Karpas-422 (cell line): ENCODE results near the gene IGLL1. TPM values are rescaled to one million over a fixed set of nuclear protein-coding genes. Genes with fewer than 3 reads are reported as not detected.
"Not testable (repeated sequence)": the region's sequence is repeated elsewhere in the genome, so short reads cannot be mapped to it uniquely, and the experiment has no call there.

Experiments used
- DNase-seq: peaks from one replicate; pipeline ENCODE4 v3.0.0-alpha.2; 2015
- H2AFZ ChIP-seq: fragments of 200-600 bp; sonication (generic); 2 replicates; pipeline ENCODE4 v1.6.1; 2014; ENCODE audit warnings: antibody characterized with exemption, low read length, mixed read lengths
- H3K27ac ChIP-seq: fragments of 200-600 bp; sonication (generic); 2 replicates; pipeline ENCODE4 v1.5.1; 2014; ENCODE audit warnings: mild to moderate bottlenecking, low read length, moderate library complexity
- H3K27me3 ChIP-seq: fragments of 200-600 bp; sonication (generic); 2 replicates; pipeline ENCODE4 v1.6.1; 2014; ENCODE audit warnings: low read length, mixed read lengths
- H3K36me3 ChIP-seq: fragments of 200-600 bp; sonication (generic); 2 replicates; pipeline ENCODE4 v1.6.1; 2014; ENCODE audit warnings: low read length, mixed read lengths; ENCODE audit not compliant: insufficient read depth
- H3K4me1 ChIP-seq: fragments of 200-600 bp; sonication (generic); 2 replicates; pipeline ENCODE4 v1.6.1; 2014; ENCODE audit warnings: mild to moderate bottlenecking, low read length, mixed read lengths
- H3K4me2 ChIP-seq: fragments of 200-600 bp; sonication (generic); 2 replicates; pipeline ENCODE4 v1.6.1; 2014; ENCODE audit warnings: low read length, low read depth, mild to moderate bottlenecking; ENCODE audit not compliant: poor library complexity, severe bottlenecking
- H3K4me3 ChIP-seq: fragments of 200-600 bp; sonication (generic); 2 replicates; pipeline ENCODE4 v1.5.1; 2014; ENCODE audit warnings: mild to moderate bottlenecking, antibody characterized with exemption, low read length, mixed read lengths
- H3K79me2 ChIP-seq: fragments of 200-600 bp; sonication (generic); 2 replicates; pipeline ENCODE4 v1.6.1; 2014; ENCODE audit warnings: mild to moderate bottlenecking, low read length, mixed read lengths
- H3K9ac ChIP-seq: fragments of 200-600 bp; sonication (generic); 2 replicates; pipeline ENCODE4 v1.6.0; 2014; ENCODE audit warnings: low read length
- H3K9me2 ChIP-seq: fragments of 200-600 bp; sonication (generic), shearing (Covaris generic); replicated peaks from 2 replicates; pipeline ENCODE4 v1.6.0; 2014; ENCODE audit warnings: mild to moderate bottlenecking, low read length, moderate library complexity; ENCODE audit not compliant: insufficient read depth
- H3K9me3 ChIP-seq: fragments of 300-700, 200-600 bp; sonication (generic); 2 replicates; pipeline ENCODE4 v1.6.1; 2014; ENCODE audit warnings: low read length, mixed read lengths
- H4K20me1 ChIP-seq: fragments of 200-600 bp; sonication (generic); 2 replicates; pipeline ENCODE4 v1.6.1; 2014; ENCODE audit warnings: mild to moderate bottlenecking, antibody characterized with exemption, low read length, low read depth; ENCODE audit not compliant: insufficient read depth
- total RNA-seq: library from RNA; depleted of rRNA; stranded (reverse); fragments of >200 nt; shearing (Covaris generic); gene quantifications from 2 replicates; pipeline ENCODE4 v1.2.3, GENCODE V29; 2014; ENCODE audit warnings: low replicate concordance

IGLL1 gene
- total RNA-seq, 1 experiment from 2014 or later = 100 TPM

GRCh38 chr22:23563111-23563510, 17.0 kb downstream of the IGLL1 start:
- H3K4me3 ChIP-seq = no peak overlapping the region
- H3K36me3 ChIP-seq = no peaks in the 10 kb centered on the region
- no peak for DNase-seq
- peaks cover 9% of the 10 kb centered on the region for H3K4me1 ChIP-seq
- no peak overlapping the region for H3K27ac ChIP-seq
- no peaks in the 10 kb centered on the region for H4K20me1 ChIP-seq
- no peak overlapping the region for H3K4me2 ChIP-seq
- no peaks in the 10 kb centered on the region for H3K27me3 ChIP-seq
- H3K9me2 ChIP-seq = no peaks in the 10 kb centered on the region
- no peaks in the 10 kb centered on the region for H3K9me3 ChIP-seq
- H3K79me2 ChIP-seq = no peaks in the 10 kb centered on the region
- no peak overlapping the region for H2AFZ ChIP-seq
- H3K9ac ChIP-seq = no peak overlapping the region

GRCh38 chr22:23562186-23562585, 17.9 kb downstream of the IGLL1 start:
- no peaks in the 10 kb centered on the region for H3K27me3 ChIP-seq
- H3K9ac ChIP-seq = no peak overlapping the region
- H3K9me3 ChIP-seq = no peaks in the 10 kb centered on the region
- H3K4me1 ChIP-seq = peaks cover 9% of the 10 kb centered on the region
- no peak for DNase-seq
- no peaks in the 10 kb centered on the region for H3K36me3 ChIP-seq
- H3K9me2 ChIP-seq = no peaks in the 10 kb centered on the region
- H3K27ac ChIP-seq = no peak overlapping the region
- H4K20me1 ChIP-seq = no peaks in the 10 kb centered on the region
- no peak overlapping the region for H3K4me3 ChIP-seq
- H3K79me2 ChIP-seq = no peaks in the 10 kb centered on the region
- no peak overlapping the region for H3K4me2 ChIP-seq
- H2AFZ ChIP-seq = no peak overlapping the region

- H3K9me3 ChIP-seq, H3K27me3 ChIP-seq, H2AFZ ChIP-seq, H3K36me3 ChIP-seq, H3K79me2 ChIP-seq, H3K9ac ChIP-seq, H3K27ac ChIP-seq, H3K9me2 ChIP-seq, H4K20me1 ChIP-seq, DNase-seq, H3K4me2 ChIP-seq, H3K4me3 ChIP-seq, H3K4me1 ChIP-seq: not testable (repeated sequence)
These were observed 19.0 kb downstream of the IGLL1 start for GRCh38 chr22:23561025-23561510.

- H3K4me3 ChIP-seq, H3K9me2 ChIP-seq, H4K20me1 ChIP-seq, H3K9ac ChIP-seq, DNase-seq, H3K27ac ChIP-seq, H3K4me1 ChIP-seq, H3K27me3 ChIP-seq, H3K9me3 ChIP-seq, H3K79me2 ChIP-seq, H3K4me2 ChIP-seq, H2AFZ ChIP-seq, H3K36me3 ChIP-seq: not testable (repeated sequence)
These were observed 19.9 kb downstream of the IGLL1 start for GRCh38 chr22:23560215-23560614.

- H3K9me2 ChIP-seq = no peaks in the 10 kb centered on the region
- H3K27ac ChIP-seq = no peak overlapping the region
- H2AFZ ChIP-seq = no peak overlapping the region
- no peak overlapping the region for H3K9ac ChIP-seq
- H3K9me3 ChIP-seq = no peaks in the 10 kb centered on the region
- no peaks in the 10 kb centered on the region for H3K4me1 ChIP-seq
- H3K27me3 ChIP-seq = no peaks in the 10 kb centered on the region; the same call in 1 of the 2 replicates
- no peak for DNase-seq
- H3K4me3 ChIP-seq = no peak overlapping the region
- H3K36me3 ChIP-seq = no peaks in the 10 kb centered on the region
- H4K20me1 ChIP-seq = no peaks in the 10 kb centered on the region
- no peaks in the 10 kb centered on the region for H3K79me2 ChIP-seq
- H3K4me2 ChIP-seq = no peak overlapping the region
These were observed 22.6 kb downstream of the IGLL1 start for GRCh38 chr22:23557467-23557866.

- DNase-seq = no peak
- Histone ChIP-seq H3K4me2 (no peak overlapping the region), H2AFZ (no peak overlapping the region), H3K4me1 (no peaks in the 10 kb centered on the region), H3K27ac (no peak overlapping the region), H3K4me3 (no peak overlapping the region), H3K9me2 (no peaks in the 10 kb centered on the region), H3K9ac (no peak overlapping the region), H4K20me1 (no peaks in the 10 kb centered on the region), H3K36me3 (no peaks in the 10 kb centered on the region), H3K79me2 (no peaks in the 10 kb centered on the region), H3K9me3 (no peaks in the 10 kb centered on the region), H3K27me3 (peaks cover 4% of the 10 kb centered on the region; the same call in 1 of the 2 replicates)
These were observed 23.1 kb downstream of the IGLL1 start for GRCh38 chr22:23557036-23557435.

- Histone ChIP-seq H3K9ac (no peak overlapping the region), H3K27ac (no peak overlapping the region), H3K27me3 (peaks cover 5% of the 10 kb centered on the region; the same call in 1 of the 2 replicates), H3K4me1 (no peaks in the 10 kb centered on the region), H3K4me3 (no peak overlapping the region), H4K20me1 (no peaks in the 10 kb centered on the region), H3K36me3 (no peaks in the 10 kb centered on the region), H3K4me2 (no peak overlapping the region), H3K9me3 (no peaks in the 10 kb centered on the region; the same call in 1 of the 2 replicates), H3K79me2 (no peaks in the 10 kb centered on the region), H2AFZ (no peak overlapping the region), H3K9me2 (no peaks in the 10 kb centered on the region)
- DNase-seq = no peak
These were observed 24.0 kb downstream of the IGLL1 start for GRCh38 chr22:23556026-23556620.

- H3K9me2 ChIP-seq = no peaks in the 10 kb centered on the region
- no peak overlapping the region for H3K4me3 ChIP-seq
- H3K36me3 ChIP-seq = no peaks in the 10 kb centered on the region
- H4K20me1 ChIP-seq = no peaks in the 10 kb centered on the region
- no peaks in the 10 kb centered on the region; the same call in 1 of the 2 replicates for H3K9me3 ChIP-seq
- peaks cover 7% of the 10 kb centered on the region; the same call in 1 of the 2 replicates for H3K27me3 ChIP-seq
- no peak for DNase-seq
- no peaks in the 10 kb centered on the region for H3K4me1 ChIP-seq
- H3K79me2 ChIP-seq = no peaks in the 10 kb centered on the region
- no peak overlapping the region for H3K9ac ChIP-seq
- no peak overlapping the region for H3K4me2 ChIP-seq
- H2AFZ ChIP-seq = no peak overlapping the region
- no peak overlapping the region for H3K27ac ChIP-seq
These were observed 25.0 kb downstream of the IGLL1 start for GRCh38 chr22:23555118-23555517.
